PC-9 (cell line): Measurements from ENCODE around the gene DBF4B. TPM values are rescaled to one million over a fixed set of nuclear protein-coding genes. Genes with fewer than 3 reads are reported as not detected.

Experiments used
- BruUV-seq: library from RNA; stranded (reverse); fragments of 400-500 nt; replicated peaks from 2 replicates; lab custom pipeline; 2021; lab: Mats Ljungman, UMichigan
- CTCF ChIA-PET: fragments of 300-600 bp; sonication (Branson Sonifier 250); formaldehyde crosslinking; loops from one replicate; lab custom pipeline; 2022; ENCODE audit warnings: antibody characterized with exemption; lab: Charles Lee
- POLR2A ChIA-PET: fragments of 300-600 bp; sonication (Branson Sonifier 250); formaldehyde crosslinking; loops from one replicate; lab custom pipeline; 2022; ENCODE audit warnings: antibody characterized with exemption; ENCODE audit not compliant: unreplicated experiment; lab: Charles Lee
- DNase-seq, 2 experiments: peaks; one replicate each; pipeline versions ENCODE4 v3.0.0 to v3.0.0-alpha.2; 2015 to 2022; ENCODE audit warnings: mixed read lengths in 1 of 2
- H2AFZ ChIP-seq: fragments of 200-600 bp; sonication (generic); 2 replicates; pipeline ENCODE4 v1.8.1; 2017; ENCODE audit warnings: antibody characterized with exemption
- H3F3A ChIP-seq: fragments of 200-600 bp; sonication (generic); 2 replicates; pipeline ENCODE4 v1.8.1; 2017; ENCODE audit warnings: antibody characterized with exemption, mild to moderate bottlenecking, low read depth; ENCODE audit not compliant: insufficient read depth
- H3K27ac ChIP-seq: fragments of 200-600 bp; sonication (generic); 2 replicates; pipeline ENCODE4 v1.6.1; 2016; ENCODE audit warnings: mixed run types
- H3K27me3 ChIP-seq: fragments of 200-600 bp; sonication (generic); 2 replicates; pipeline ENCODE4 v1.6.1; 2016; ENCODE audit warnings: low read depth, mixed run types; ENCODE audit not compliant: insufficient read depth
- H3K36me3 ChIP-seq: fragments of 200-600 bp; sonication (generic); 2 replicates; pipeline ENCODE4 v1.6.1; 2016; ENCODE audit warnings: low read depth, mixed run types
- H3K4me1 ChIP-seq: fragments of 200-600 bp; sonication (generic); replicated peaks from 2 replicates; pipeline ENCODE4 v1.6.1; 2016; ENCODE audit warnings: mixed run types; ENCODE audit not compliant: insufficient read depth
- H3K4me2 ChIP-seq: fragments of 200-600 bp; sonication (generic); 2 replicates; pipeline ENCODE4 v1.6.1; 2017; ENCODE audit warnings: mixed run types
- H3K4me3 ChIP-seq: fragments of 200-600 bp; sonication (generic); 2 replicates; pipeline ENCODE4 v1.6.1; 2016; ENCODE audit warnings: mixed run types
- H3K79me2 ChIP-seq: fragments of 200-600 bp; sonication (generic); 2 replicates; pipeline ENCODE4 v1.6.1; 2017; ENCODE audit warnings: low read depth, mixed run types
- H3K9me2 ChIP-seq: fragments of 200-600 bp; sonication (generic); 2 replicates; pipeline ENCODE4 v1.8.1; 2017; ENCODE audit warnings: mild to moderate bottlenecking; ENCODE audit not compliant: insufficient read depth
- H3K9me3 ChIP-seq: fragments of 200-600 bp; sonication (generic); 2 replicates; pipeline ENCODE4 v1.8.1; 2016; ENCODE audit warnings: low read depth; ENCODE audit not compliant: insufficient read depth
- H4K20me1 ChIP-seq: fragments of 200-600 bp; sonication (generic); 2 replicates; pipeline ENCODE4 v1.8.1; 2017; ENCODE audit not compliant: insufficient read depth
- CTCF ChIP-seq: fragments of 200-600 bp; sonication (generic); conservative IDR thresholded peaks from 2 replicates; pipeline ENCODE4 v1.6.1; 2017; ENCODE audit warnings: mixed run types, antibody characterized with exemption, mild to moderate bottlenecking, moderate library complexity
- EZH2 ChIP-seq: fragments of 200-600 bp; sonication (generic); IDR thresholded peaks from 2 replicates; pipeline ENCODE4 v1.8.0; 2017; ENCODE audit warnings: antibody characterized with exemption, low read depth
- intact Hi-C: fragments of 100-400 bp; cut with micrococcal nuclease; formaldehyde crosslinking; loops from one replicate; pipeline ENCODE4 v1.10.0; 2022; ENCODE audit not compliant: unreplicated experiment
- total RNA-seq: library from RNA; stranded (reverse); gene quantifications from 2 replicates; pipeline ENCODE4 v1.2.3, GENCODE V29; 2021

The DBF4B gene
- total RNA-seq, 1 experiment from 2014 or later = 33.3 TPM

GRCh38 chr17:44792276-44792675, 83.8 kb downstream of the DBF4B start:
- Histone ChIP-seq H3K9me2 (no peaks in the 10 kb centered on the region), H3K79me2 (no peaks in the 10 kb centered on the region), H2AFZ (no peak overlapping the region), H3K36me3 (no peaks in the 10 kb centered on the region), H3K4me2 (no peak overlapping the region), H3K27ac (no peak overlapping the region), H3K27me3 (no peaks in the 10 kb centered on the region), H3K4me3 (no peak overlapping the region), H3K9me3 (no peaks in the 10 kb centered on the region), H3F3A (peaks cover 25% of the 10 kb centered on the region; the same call in 1 of the 2 replicates), H4K20me1 (no peaks in the 10 kb centered on the region), H3K4me1 (peaks cover 21% of the 10 kb centered on the region)
- TF ChIP-seq CTCF (no peak), EZH2 (no peak)
- CTCF ChIA-PET = interaction anchor here (0.7 kb wide), 2 partner anchors 8 to 20 kb away, joined by 3 read pairs; no protein-coding TSS in a partner anchor
- intact Hi-C loops = loop anchor here (5.0 kb wide), 1 partner anchor 35 kb away; no protein-coding TSS in a partner anchor
- BruUV-seq = no TSS peak
- no peak for DNase-seq
- POLR2A ChIA-PET = no interaction called here

- intact Hi-C loops = loop anchor here (5.0 kb wide), 1 partner anchor 33 kb away; no protein-coding TSS in a partner anchor
- H3K27me3 ChIP-seq = no peaks in the 10 kb centered on the region
- H3K4me2 ChIP-seq = peak overlapping the region; percentile 32; the same call in 1 of the 2 replicates
- H4K20me1 ChIP-seq = no peaks in the 10 kb centered on the region
- H3K4me1 ChIP-seq = peaks cover 21% of the 10 kb centered on the region
- no peaks in the 10 kb centered on the region for H3K79me2 ChIP-seq
- H2AFZ ChIP-seq = no peak overlapping the region
- H3K9me3 ChIP-seq = no peaks in the 10 kb centered on the region
- H3K4me3 ChIP-seq = no peak overlapping the region
- no peaks in the 10 kb centered on the region for H3K9me2 ChIP-seq
- ChIA-PET POLR2A (no interaction called here), CTCF (interaction anchor here (0.6 kb wide), 1 partner anchor 39 kb away, joined by 4 read pairs; no protein-coding TSS in a partner anchor)
- TSS peak; percentile 25 for BruUV-seq
- TF ChIP-seq EZH2 = no peak
- peaks cover 28% of the 10 kb centered on the region; the same call in 1 of the 2 replicates for H3F3A ChIP-seq
- no peak for DNase-seq
- no peaks in the 10 kb centered on the region for H3K36me3 ChIP-seq
- H3K27ac ChIP-seq = peak overlapping the region; percentile 54
These were observed 85.7 kb downstream of the DBF4B start for GRCh38 chr17:44793885-44794842.

GRCh38 chr17:44794851-44795413, 86.5 kb downstream of the DBF4B start:
- no TSS peak for BruUV-seq
- Histone ChIP-seq H3K79me2 (no peaks in the 10 kb centered on the region), H3K9me3 (no peaks in the 10 kb centered on the region), H3K4me1 (peaks cover 21% of the 10 kb centered on the region), H3K4me2 (peak overlapping the region; percentile 32), H3K27me3 (no peaks in the 10 kb centered on the region), H3K9me2 (no peaks in the 10 kb centered on the region), H2AFZ (no peak overlapping the region), H3K36me3 (no peaks in the 10 kb centered on the region), H3F3A (peaks cover 28% of the 10 kb centered on the region; the same call in 1 of the 2 replicates), H3K27ac (peak overlapping the region; percentile 54), H4K20me1 (no peaks in the 10 kb centered on the region), H3K4me3 (no peak overlapping the region)
- ChIA-PET CTCF (no interaction called here), POLR2A (no interaction called here)
- DNase-seq = peak in 1 of 2 experiments; percentile 83
- intact Hi-C loops = loop anchor here (5.0 kb wide), 1 partner anchor 32 kb away; no protein-coding TSS in a partner anchor
- TF ChIP-seq EZH2 (no peak), CTCF (no peak)
